Activated CD4-positive, alpha-beta T cell treated with anti-CD3 and anti-CD28 coated beads for 4 hours (primary cell): ENCODE data around the gene SHMT1.
A peak's percentile ranks its signal among the peaks of the same experiment; 100 is the strongest.
"Not testable (repeated sequence)": the region's sequence is repeated elsewhere in the genome, so short reads cannot be mapped to it uniquely, and the experiment has no call there.

Experiments used
- DNase-seq, 2 donors: peaks; one replicate each; pipeline ENCODE4 v3.0.0-alpha.2; 2020

SHMT1 gene

DNA sequence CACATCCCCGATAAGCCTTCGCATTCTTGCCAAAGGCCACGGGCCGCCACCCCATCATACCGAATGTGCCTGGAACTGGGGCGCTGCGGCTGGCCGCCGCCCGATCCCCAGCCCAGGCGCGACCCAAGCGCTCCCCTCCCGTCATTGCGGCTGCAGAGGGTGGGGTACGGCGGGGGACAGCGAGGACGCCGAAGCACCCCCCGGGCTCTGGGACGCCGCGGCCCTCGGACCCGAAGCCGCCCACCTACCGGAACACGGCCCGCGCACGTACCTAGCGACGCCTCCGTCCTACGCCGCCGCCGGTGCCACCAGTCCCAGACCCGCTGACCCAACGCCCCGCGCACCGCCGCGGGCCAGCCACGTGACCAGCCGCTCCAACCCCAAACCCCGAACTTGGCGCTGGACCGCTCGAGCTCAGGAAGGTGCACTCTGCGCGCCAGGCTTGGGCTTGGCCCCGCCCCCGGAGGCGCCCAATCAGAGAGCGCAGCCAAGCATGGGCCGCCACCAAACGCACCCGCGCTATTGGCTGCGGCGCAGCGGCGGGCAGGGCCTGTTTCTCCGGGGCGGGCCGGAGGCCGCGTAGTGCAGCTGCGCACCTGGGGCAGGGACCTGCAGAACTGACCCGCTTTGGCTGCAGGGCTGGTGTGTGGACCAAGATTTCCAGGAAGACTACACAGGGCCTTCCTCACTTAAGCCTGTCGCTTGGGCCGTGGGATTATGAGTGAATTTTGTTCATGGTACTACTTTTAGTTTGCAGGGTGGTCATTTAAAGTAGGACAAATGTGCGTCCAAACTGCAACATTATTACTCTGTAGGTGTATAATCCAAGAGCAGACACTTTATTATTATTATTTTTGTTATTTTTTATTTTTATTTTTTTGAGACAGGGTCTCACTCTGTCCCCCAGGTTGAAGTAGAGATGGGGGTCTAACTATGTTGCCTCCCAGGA, at the start of gene SHMT1:
Gene SHMT1 (minus strand): TSS at position 450 of the 949 bp plus-strand sequence. CDS start 7,569 bp downstream, outside the sequence.
- peak; percentile 85 for DNase-seq

DNA sequence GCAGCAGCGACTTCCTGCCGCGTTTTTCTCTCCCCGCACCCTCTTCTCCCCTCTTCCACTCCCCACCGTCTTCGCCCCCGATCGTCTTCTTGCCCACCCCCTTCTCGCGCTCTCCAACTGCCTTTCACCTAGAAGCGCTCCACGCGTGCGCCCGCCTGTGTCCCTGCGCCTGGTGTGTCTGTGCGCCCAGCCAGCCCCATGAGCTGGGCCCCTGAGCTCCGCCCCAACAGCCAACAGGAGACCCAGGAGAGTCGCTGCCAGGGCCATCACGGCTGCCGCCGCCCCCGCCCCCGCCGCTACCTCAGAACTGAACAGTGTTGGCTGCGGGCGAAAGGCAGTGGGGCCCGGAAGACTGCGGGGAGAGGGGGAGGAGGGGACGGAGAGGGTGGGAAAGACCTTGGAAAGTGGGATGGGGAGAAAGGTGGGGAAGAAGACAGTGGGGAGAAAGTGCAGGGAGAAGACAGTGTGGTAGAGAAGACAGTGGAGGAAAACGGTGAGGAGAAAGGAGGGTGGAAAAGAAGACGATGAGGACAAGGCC, 48.7 kb upstream of the SHMT1 start:
- not testable (repeated sequence) for DNase-seq

DNA sequence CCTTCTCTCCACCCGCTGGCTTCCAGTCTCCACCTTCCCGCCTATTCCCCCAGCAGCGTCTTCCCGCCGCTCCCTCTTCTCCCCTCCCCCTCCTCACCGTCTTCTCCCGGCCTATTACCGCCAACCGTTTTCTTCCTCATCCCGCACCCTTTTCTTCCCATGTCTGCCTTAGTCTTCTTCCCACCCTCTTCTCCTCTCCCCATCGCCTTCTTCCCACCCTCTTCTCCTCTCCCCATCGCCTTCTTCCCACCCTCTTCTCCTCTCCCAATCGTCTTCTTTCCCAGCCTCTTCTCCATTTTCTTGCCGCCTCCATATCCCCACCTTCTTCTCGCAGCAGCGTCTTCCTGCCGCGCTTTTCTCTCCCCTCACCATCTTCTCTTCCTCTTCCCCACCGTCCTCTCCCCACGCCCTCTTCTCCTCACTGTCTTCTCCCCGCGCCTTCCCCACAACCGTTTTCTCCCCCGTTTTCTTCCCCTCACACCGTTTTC, 48.1 kb upstream of the SHMT1 start:
- DNase-seq: peak; percentile 3 to 15

DNA sequence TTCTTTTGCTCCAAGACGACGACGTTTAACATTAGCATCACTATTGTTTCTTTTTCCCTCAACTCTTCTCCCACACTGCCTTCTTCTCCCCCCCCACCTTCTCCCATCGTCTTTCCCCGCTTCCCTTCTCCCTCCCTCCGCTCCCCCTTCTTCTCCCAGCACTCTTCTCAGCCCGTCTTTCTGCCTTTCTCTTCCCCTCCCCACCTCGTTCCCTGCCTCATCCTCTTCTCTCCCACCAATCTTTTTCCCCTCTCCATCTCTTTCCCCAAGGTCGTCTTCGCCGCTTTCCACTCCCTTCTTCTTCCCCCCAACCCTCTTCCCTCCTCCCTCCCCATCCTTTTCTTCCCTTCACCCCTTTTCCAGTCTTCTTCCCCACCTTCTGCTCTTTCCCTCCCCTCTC, 47.4 kb upstream of the SHMT1 start:
- DNase-seq: not testable (repeated sequence)

DNA sequence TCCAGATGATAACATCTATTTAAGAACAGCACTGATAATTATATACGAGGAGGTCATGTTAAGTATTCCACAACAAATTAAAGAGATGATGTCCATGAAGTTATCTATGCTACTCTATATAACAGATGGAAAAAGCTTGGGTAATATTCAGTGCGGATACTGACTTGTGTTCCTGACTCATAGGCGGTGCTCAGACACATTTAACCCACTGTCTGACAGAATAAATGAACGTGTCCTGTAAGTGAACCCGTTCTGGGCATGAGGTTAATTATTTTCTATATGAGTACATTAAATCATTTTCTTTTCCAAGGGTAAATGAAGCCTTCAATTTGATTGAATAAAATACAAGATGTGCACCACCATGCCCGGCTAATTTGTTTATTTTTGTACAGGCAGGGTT, 46.0 kb upstream of the SHMT1 start:
- not testable (repeated sequence) for DNase-seq

DNA sequence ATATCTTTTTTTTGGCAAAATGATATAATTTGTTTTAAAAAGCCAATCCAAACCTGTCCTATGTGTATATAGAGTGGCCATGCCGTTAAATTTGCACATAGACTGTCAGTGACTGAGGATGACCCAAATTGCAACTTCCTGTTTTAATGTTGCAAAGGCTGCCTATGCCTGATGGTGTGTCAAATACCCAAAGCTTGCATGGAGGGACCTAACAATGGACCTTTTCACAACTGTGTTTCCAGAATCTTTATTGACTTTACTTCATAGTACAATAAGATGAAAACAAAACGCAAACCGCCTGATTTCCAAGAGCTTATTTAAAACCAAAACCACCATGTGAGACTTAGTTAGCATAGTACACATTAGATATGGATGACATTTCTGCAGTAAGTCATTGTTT, 45.6 kb upstream of the SHMT1 start:
- DNase-seq: not testable (repeated sequence)

DNA sequence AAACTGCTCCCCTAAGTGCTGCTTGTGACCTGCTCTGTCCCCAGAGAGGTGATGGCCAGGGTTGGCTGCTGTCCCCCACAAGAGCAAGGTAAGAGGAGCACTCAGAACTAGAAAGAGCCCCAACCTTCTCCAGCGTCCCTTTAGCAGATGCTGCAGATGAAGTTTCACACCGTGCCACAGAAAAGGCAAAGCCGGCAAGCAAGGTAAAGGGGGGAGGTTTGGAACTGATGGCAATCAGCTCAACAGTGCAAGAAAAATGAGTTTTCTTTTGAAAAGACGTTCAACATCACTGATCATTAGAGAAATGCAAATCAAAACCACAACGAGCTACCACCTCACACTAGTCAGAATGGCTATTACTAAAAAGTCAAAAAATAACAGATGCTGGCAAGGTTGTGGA, 40.3 kb upstream of the SHMT1 start:
- not testable (repeated sequence) for DNase-seq

DNA sequence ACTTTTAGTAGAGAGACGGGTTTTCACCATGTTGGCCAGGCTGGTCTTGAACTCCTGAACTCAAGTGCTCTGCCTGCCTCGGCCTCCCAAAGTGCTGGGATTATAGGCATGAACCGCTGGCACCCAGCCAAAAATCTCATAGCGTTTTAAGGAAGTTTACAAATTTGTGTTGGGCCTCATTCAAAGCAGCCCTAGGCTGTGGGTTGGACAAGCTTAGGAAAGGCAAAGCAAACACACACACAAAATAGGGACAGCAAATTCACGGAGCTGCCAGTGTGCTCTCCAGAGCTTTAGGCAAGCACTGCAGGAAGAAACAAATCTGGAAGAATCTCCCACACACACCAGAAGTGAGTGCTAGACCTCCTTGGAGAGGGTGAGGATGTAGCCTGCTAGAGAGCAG, 39.8 kb upstream of the SHMT1 start:
- DNase-seq: not testable (repeated sequence)

DNA sequence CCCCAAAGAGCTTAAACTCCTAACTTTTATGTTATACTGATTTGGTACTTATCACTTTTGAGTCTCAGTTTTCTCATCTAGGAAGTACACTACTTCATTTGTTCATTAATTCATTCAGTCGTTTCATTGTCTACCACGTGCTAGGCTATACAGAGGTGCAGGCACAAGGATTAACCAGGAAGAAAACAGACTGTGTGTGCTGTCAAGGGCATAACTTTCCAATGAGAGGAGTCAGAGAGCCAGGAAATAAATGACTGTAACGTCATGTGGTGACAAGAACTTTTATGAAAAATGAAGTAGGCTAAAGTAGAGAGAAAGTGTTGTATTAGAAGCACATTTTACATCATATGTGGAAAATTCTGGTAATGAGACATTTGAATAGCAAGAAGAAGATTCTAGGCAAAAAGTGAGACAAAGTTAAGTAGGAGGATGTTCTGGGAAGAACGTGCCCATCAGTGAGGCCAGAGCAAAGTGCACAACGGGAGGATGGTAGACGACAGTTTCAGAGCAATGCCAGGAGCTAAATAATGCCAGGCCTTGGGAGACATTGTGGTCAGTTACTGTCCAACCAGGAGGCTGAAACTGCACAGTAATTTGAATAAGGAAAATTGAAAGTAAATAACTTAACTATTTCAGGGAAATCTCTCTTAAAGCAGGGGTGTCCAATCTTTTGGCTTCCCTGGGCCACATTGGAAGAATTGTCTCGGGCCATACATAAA, 38.7 kb upstream of the SHMT1 start:
- not testable (repeated sequence) for DNase-seq

DNA sequence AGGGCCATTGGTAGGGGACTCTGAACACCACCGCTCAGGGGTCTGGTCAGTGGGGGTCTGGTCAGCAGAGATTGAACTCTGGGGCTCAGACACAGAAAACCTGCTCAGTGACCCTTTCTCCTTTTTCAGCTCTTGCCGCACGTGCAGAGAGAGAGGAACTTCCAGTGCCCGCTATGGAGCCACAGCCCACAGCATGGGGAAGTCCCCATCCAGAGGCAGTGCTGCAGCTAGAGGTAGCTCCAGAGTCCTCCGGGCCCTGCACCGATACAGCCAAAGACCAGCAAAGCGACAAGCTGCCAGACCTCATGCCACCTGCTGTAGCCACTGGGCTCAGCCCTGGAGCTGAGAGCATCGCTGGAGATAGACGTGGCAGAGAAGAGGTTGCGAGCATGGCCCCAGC, 25.4 kb upstream of the SHMT1 start:
- DNase-seq: not testable (repeated sequence)

DNA sequence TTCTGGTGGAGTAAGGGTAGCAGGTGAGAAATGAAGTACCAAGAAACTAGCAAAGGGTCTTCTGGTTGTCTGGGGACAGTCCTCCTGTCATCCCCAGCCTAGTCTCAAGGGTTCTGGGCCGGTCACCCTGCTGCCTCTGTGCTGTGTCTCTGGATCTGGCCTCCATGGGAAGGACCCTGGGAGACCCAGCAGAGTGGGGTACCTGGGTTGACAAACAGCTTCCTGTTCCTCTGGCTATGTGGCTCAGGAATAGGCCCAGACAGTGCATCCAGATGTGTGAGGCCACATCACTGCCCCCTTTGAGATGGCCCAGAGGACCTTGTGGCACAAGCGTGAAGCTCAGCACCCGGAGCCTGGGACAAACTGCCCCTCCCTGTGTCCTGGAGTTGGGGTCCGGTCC, 24.9 kb upstream of the SHMT1 start:
- DNase-seq: not testable (repeated sequence)

DNA sequence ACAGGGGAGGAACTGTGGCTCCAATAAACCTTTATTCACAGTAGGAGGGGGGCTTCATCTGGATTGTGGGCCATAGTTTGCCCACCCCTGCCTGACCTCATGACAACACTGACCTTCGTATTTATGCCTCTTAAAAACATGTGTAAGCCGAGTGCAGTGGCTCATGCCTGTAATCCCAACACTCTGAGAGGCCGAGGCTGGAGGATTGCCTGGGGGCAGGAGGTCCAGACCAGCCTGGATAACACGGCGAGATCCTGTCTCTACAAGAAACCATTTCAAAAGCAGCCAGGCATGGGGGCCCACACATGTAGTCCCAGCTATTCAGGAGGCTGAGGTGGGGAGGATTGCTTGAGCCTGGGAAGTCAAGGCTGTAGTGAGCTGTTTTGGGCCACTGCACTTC, 24.2 kb upstream of the SHMT1 start:
- not testable (repeated sequence) for DNase-seq

DNA sequence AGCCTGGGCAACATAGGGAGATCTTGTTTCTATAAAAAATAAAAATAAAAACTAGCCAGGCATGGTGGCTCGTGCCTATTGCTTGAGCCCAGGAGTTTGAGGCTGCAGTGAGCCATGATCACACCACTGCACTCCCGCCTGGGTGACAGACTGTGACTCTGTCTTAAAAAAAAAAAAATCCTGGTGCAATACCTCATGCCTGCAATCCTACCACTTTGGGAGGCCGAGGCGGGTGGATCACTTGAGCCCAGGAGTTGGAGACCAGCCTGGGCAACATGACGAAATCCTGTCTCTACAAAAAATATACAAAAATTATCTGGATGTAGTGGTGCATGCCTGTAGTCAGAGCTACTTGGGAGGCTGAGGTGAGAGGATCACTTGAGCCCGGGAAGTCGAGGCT, 20.9 kb upstream of the SHMT1 start:
- not testable (repeated sequence) for DNase-seq

DNA sequence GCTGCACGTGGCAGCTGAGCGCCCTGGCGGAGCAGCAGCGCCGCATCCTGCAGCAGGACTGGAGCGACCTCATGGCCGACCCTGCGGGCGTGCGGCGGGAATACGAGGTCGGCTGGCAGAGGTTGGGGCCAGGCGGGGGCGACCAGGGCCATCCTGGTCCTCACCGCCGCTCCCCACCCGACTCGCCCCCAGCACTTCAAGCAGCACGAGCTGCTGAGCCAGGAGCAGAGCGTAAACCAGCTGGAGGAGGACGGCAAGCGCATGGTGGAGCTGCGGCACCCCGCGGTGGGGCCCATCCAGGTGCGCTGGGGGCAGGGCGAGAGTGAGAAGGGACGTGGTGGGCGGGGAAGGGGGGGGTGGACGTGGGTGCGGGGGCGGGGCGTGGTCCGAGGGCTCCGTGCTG, 19.7 kb upstream of the SHMT1 start:
- peak in 1 of 2 donors; percentile 21 for DNase-seq

DNA sequence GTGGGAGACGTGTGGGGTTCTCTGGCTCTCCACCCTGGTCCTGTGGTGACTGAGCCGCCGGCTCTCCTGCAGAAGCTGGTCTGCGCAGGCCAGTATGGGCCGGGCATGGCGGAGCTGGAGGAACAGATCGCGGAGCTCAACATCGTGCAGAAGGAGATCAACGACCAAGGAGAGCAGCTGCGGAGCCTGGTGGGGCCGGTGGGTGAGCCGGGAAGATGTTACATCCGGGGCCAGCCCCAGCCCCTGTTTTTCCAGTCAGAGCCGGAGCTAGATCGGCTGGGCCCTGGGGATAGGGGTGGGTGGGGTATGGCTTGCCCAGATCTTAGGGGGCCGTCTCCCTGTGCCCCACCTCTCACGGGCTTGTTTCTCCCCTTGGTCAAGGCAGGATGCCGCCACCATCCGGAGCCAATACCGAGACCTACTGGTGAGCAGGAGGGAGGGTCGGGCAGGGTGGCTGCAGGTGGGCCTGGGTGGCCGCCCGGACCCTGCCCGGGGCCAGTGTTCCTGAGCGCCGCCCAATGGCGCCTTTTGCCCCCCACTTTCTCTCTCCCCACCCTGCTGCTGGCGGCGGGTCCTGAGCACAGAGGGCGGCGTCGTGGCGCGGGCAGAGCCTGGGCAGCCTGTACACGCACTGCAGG, 19.2 kb upstream of the SHMT1 start:
- no peak for DNase-seq

DNA sequence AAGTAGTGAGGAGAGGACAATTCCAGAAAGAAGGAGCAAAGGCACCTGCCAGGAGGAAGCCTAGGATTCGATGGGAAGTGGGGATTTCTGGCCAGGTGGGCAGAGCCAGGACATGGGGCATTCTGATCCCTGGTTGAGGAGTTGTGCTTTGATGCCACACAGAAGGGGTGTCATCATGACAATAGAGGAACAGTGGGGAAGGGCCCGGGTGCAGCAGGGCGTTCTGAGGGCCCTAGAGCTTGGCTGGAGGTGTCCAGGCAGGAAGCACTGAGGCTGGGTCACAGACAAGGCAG, 18.5 kb upstream of the SHMT1 start:
- DNase-seq: no peak

DNA sequence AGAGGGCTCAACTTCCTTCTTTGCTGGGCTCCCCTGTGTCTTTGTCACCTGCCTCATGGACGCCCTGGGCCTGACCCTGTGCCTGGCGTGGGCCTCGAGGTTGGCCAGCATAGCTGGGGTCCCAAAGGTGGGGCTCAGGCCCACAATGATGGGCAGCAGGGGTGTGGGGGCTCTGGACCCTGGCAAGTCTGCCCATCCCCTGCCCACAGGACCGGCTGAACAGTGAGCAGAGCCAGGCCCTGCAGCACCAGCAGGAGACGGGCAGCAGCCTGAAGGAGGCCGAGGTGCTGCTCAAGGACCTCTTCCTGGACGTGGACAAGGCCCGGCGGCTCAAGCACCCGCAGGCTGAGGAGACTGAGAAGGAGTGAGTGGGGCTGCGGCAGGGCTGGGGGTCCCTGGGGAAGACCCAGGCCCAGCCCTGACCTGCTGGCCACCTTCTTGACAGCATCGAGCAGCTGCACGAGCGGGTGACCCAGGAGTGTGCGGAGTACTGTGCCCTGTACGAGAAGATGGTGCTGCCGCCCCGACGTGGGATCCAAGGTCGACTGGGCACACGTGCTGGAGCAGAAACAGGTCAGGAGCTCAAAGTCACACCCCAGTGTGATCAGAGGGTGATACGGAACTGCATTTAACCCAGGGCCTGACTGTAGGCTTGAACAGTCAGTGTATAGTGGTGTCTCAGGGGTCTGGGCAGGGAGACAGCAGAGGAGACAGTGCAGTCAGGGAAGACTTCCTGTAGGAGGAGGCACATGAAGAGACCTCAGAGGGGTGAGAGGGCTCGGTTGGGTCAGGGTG, 18.0 kb upstream of the SHMT1 start:
- no peak for DNase-seq

DNA sequence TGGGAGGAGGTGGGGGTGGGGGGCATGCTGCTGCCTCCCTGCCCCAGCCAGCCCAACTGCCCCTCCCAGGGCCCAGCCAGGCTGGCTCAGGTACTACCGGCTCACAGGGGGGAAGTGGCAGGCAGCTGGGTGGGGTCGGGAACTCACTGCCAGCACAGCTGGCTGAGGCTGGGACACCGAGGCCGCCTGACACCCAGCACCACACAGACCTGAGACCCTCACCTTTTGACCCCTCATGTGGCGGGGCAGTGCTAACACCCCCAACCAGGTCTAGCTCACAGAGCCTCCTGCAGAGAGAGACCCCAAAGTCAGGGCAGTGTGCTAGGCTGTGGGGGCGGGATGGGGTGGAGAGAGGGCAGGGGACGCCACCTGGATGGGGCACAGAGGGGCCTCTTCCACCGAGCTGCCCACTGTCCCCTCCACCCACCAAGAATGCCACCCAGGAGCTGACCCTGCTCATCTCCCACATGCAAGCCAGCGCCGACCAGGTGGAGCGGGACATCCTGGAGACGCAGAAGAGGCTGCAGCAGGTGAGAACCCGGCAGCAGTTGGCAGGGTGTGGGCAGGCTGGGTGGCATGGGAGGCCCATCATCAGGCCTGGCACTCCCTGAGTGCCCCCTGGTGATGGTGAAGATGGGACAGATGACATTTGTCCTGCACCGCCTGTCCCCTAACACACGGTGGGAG, 17.3 kb upstream of the SHMT1 start:
- DNase-seq: no peak

DNA sequence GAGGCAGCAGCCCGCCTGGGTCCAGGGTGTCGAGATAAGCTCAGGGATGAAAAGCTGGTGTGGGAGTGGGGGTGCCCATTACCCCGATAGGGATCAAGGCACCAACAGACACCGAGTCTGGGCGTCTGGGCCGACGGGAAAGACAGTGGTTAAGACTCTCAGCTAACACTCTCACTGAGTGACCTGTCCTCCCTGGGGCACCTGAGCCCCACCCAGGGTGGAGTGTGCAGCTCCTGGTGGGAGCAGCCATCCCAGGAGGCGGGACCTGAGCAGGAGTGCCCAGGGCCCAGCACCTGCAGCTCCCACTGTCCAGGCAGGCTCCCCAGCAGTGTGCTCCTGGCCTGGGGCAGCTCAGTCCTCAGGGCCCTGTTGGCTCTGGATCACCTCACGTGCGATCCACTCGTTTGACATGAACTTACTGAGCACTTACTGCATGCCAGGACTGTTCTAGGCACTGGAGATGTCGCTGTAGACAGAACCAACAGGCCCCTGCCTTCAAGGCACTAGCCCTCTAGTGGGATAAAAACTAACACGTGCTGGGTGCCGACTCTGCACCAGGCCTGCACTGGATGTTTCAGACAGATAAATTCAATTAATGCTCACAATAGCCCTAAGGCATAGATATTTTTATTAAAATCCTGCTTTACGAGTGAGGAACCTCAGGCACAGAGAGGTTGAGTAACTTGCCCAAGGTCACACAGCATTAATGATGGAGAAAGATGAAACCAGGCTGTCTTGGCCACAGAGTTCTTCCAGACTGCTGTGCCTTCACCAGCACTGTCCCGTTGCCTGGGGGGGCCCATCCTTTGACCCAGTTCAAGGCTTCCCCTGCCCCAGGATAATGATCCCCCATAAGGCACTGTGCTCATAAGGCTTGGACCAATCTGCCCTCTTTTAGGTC, 16.1 kb upstream of the SHMT1 start:
- DNase-seq: no peak

DNA sequence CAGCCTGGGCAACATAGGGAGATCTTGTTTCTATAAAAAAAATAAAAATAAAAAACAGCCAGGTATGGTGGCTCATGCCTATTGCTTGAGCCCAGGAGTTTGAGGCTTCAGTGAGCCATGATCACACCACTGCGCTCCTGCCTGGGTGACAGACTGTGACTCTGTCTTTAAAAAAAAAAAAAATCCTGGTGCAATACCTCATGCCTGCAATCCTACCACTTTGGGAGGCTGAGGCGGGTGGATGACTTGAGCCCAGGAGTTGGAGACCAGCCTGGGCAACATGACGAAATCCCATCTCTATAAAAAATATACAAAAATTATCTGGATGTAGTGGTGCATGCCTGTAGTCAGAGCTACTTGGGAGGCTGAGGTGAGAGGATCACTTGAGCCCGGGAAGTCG, 15.3 kb upstream of the SHMT1 start:
- not testable (repeated sequence) for DNase-seq

DNA sequence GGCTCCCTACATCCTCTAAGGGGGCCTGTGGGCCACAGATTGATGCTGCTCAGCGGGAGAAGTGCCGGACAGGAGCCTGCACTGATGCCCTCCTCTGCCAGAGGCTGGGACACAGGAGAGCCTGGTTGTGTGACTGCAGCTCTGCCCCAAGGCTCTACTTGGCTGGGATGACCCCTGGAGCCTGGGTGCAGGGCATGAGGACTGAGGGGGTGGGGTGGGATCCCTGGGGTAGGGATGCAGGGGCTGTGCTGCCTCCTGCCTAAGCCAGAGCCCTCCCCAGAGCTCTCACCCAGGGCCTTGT, 14.8 kb upstream of the SHMT1 start:
- DNase-seq: no peak
